Measurements from ENCODE around the gene AGBL3. TPM values are rescaled to one million over a fixed set of nuclear protein-coding genes. Genes with fewer than 3 reads are reported as not detected.

Gene AGBL3
- total and polyA plus RNA-seq, 4 donors = 0.67 to 3.1 (median 1.8) TPM

GRCh38 chr7:134985894-134986362 lies 380 bp upstream of the AGBL3 start:
- TF ChIP-seq ATF3 (IDR thresholded peaks at IDR 0.05) (no peak), FOXA2 (IDR thresholded peaks at IDR 0.05) (no peak), FOXA1 (IDR thresholded peaks at IDR 0.05) (no peak), MAX (IDR thresholded peaks at IDR 0.05) (no peak), EGR1 (IDR thresholded peaks at IDR 0.05; ENCODE audit: low read depth in 2 of 2) (no peak), REST (IDR thresholded peaks at IDR 0.05) (no peak), NR2F2 (IDR thresholded peaks at IDR 0.05) (no peak), HNF4A (conservative IDR thresholded peaks at IDR 0.05) (no peak), RAD21 (IDR thresholded peaks at IDR 0.05) (no peak), TAF1 (conservative IDR thresholded peaks at IDR 0.05) (no peak), RXRA (IDR thresholded peaks at IDR 0.05) (no peak), JUND (IDR thresholded peaks at IDR 0.05) (no peak), YY1 (IDR thresholded peaks at IDR 0.05) (no peak), CTCF (IDR thresholded peaks at IDR 0.05; ENCODE audit: low read depth, low read length, missing input control) (no peak), ZBTB33 (IDR thresholded peaks at IDR 0.05) (no peak), HNF4G (IDR thresholded peaks at IDR 0.05) (no peak), GABPA (IDR thresholded peaks at IDR 0.05 in 1 of 2, conservative IDR thresholded peaks at IDR 0.05 in 1 of 2) (no peak), SP1 (IDR thresholded peaks at IDR 0.05) (no peak)
- H3K4me3 ChIP-seq (ENCODE audit: low read depth in 1 of 3, low read length in 3 of 3) = peak overlapping the region; percentile 75 to 98 (median 94)
- 56% methylated on average over 8 of the region's 8 CpGs for WGBS

More at GRCh38 chr7:134985894-134986362, 380 bp upstream of the AGBL3 start:
- Histone ChIP-seq H3K27me3 (ENCODE audit: control insufficient read depth in 4 of 4, insufficient read depth in 4 of 4, low read length in 3 of 4) (no peaks in the 10 kb centered on the region), H3K9ac (ENCODE audit: low read depth in 1 of 2, low read length in 2 of 2) (peak overlapping the region; percentile 94 to 96), H3K4me1 (ENCODE audit: control insufficient read depth in 4 of 4, insufficient read depth in 4 of 4, low read length in 3 of 4) (peaks cover 3 to 14% (median 4%) of the 10 kb centered on the region in 4 donors), H3K9me3 (ENCODE audit: control insufficient read depth in 4 of 4, low read length in 3 of 4) (no peaks in the 10 kb centered on the region), H3K36me3 (ENCODE audit: control insufficient read depth in 4 of 4, insufficient read depth in 3 of 4, low read depth in 1 of 4, low read length in 3 of 4) (peaks cover 0 to 2% (median 0%) of the 10 kb centered on the region in 4 donors), H3K27ac (ENCODE audit: low read depth in 1 of 2, low read length in 2 of 2) (peak overlapping the region; percentile 80 to 95)
- no peak for DNase-seq (ENCODE audit: low spot score)

Measured in liver (tissue), 9 donors.